HepG2 (cell line): ENCODE measurements around the gene KRTAP12-1. TPM values are rescaled to one million over a fixed set of nuclear protein-coding genes. Genes with fewer than 3 reads are reported as not detected.
A peak's percentile ranks its signal among the peaks of the same experiment; 100 is the strongest.

Experiments used
- ELK4 ChIP-seq: sonication (generic); formaldehyde crosslinking; IDR thresholded peaks from 2 replicates; pipeline ENCODE4 v1.9.0; 2021; ENCODE audit warnings: missing genetic modification reagents, borderline replicate concordance
- ETV6 ChIP-seq: sonication (generic); formaldehyde crosslinking; conservative IDR thresholded peaks from 2 replicates; pipeline ENCODE4 v1.4.0; 2020; ENCODE audit warnings: missing genetic modification reagents
- HHEX ChIP-seq: IDR thresholded peaks from 2 replicates; pipeline ENCODE4 v1.6.1; 2016; ENCODE audit warnings: control low read depth
- HOXA5 ChIP-seq: sonication (generic); formaldehyde crosslinking; IDR thresholded peaks from 2 replicates; pipeline ENCODE4 v1.4.0; 2020; ENCODE audit warnings: missing genetic modification reagents
- KDM5A ChIP-seq: fragments of 200-600 bp; sonication (generic); IDR thresholded peaks from 2 replicates; pipeline ENCODE4 v1.7.0; 2018; ENCODE audit warnings: antibody characterized with exemption, mild to moderate bottlenecking, low read length, borderline replicate concordance
- MAF1 ChIP-seq: sonication (generic); formaldehyde crosslinking; IDR thresholded peaks from 2 replicates; pipeline ENCODE4 v1.5.0; 2020; ENCODE audit warnings: missing genetic modification reagents, borderline replicate concordance
- MEIS1 ChIP-seq: sonication (generic); formaldehyde crosslinking; IDR thresholded peaks from 2 replicates; pipeline ENCODE4 v1.9.0; 2021; ENCODE audit warnings: mild to moderate bottlenecking, missing genetic modification reagents, moderate library complexity, borderline replicate concordance
- NFATC3 ChIP-seq: sonication (generic); formaldehyde crosslinking; IDR thresholded peaks from 2 replicates; pipeline ENCODE4 v1.5.1; 2020; ENCODE audit warnings: mild to moderate bottlenecking, missing genetic modification reagents
- NR2F1 ChIP-seq, 2 experiments: fragments of 450-650 bp in 1 of 2; formaldehyde crosslinking in 1 of 2; IDR thresholded peaks; 2 replicates each; pipeline versions ENCODE4 v1.5.0 to v1.6.1; 2016 to 2020; ENCODE audit warnings: mild to moderate bottlenecking in 1 of 2, missing compliant biosample characterization in 1 of 2, missing genetic modification reagents in 1 of 2, moderate library complexity in 1 of 2
- YEATS4 ChIP-seq: sonication (generic); formaldehyde crosslinking; IDR thresholded peaks from 2 replicates; pipeline ENCODE4 v1.4.0; 2020; ENCODE audit warnings: missing genetic modification reagents, borderline replicate concordance
- ZMYM2 ChIP-seq: sonication (generic); formaldehyde crosslinking; IDR thresholded peaks from 2 replicates; pipeline ENCODE4 v1.8.0; 2022; ENCODE audit warnings: mild to moderate bottlenecking, missing genetic modification reagents
- ZNF230 ChIP-seq: sonication (generic); formaldehyde crosslinking; IDR thresholded peaks from 2 replicates; pipeline ENCODE4 v1.4.0; 2020; ENCODE audit warnings: mild to moderate bottlenecking, missing genetic modification reagents
- ZNF234 ChIP-seq: sonication (generic); formaldehyde crosslinking; conservative IDR thresholded peaks from 2 replicates; pipeline ENCODE4 v1.5.1; 2020; ENCODE audit warnings: mild to moderate bottlenecking, missing genetic modification reagents
- ZNF30 ChIP-seq: sonication (generic); formaldehyde crosslinking; IDR thresholded peaks from 2 replicates; pipeline ENCODE4 v1.5.0; 2020; ENCODE audit warnings: mild to moderate bottlenecking, missing genetic modification reagents
- ZNF335 ChIP-seq: sonication (generic); formaldehyde crosslinking; IDR thresholded peaks from 2 replicates; pipeline ENCODE4 v1.4.0; 2020; ENCODE audit warnings: missing genetic modification reagents
- ZNF597 ChIP-seq: sonication (generic); formaldehyde crosslinking; IDR thresholded peaks from 2 replicates; pipeline ENCODE4 v1.5.0; 2020; ENCODE audit warnings: missing genetic modification reagents
- ZNF749 ChIP-seq: sonication (generic); formaldehyde crosslinking; IDR thresholded peaks from 2 replicates; pipeline ENCODE4 v1.8.0; 2022; ENCODE audit warnings: mild to moderate bottlenecking, missing genetic modification reagents, moderate library complexity, borderline replicate concordance
- ZNF773 ChIP-seq: sonication (generic); formaldehyde crosslinking; IDR thresholded peaks from 2 replicates; pipeline ENCODE4 v1.4.0; 2020; ENCODE audit warnings: missing genetic modification reagents, borderline replicate concordance
- ZNF790 ChIP-seq: sonication (generic); formaldehyde crosslinking; IDR thresholded peaks from 2 replicates; pipeline ENCODE4 v1.8.0; 2022; ENCODE audit warnings: missing genetic modification reagents, mild to moderate bottlenecking, borderline replicate concordance
- polyA plus RNA-seq, 8 experiments: library from polyadenylated mRNA; depleted of rRNA in 3 of 8; stranded (reverse) in 7 of 8; unstranded in 1 of 8; fragments of >200 nt; fragmentation: Illumina TruSeq in 4 of 8; extraction: Trizol in 4 of 8; gene quantifications; 2 replicates each; pipeline versions ENCODE4 v1.2.1 to v1.2.3, GENCODE V29; 2011 to 2016; ENCODE audit warnings: low read depth in 4 of 8, missing spikeins in 1 of 8, mixed read lengths in 1 of 8; ENCODE audit not compliant: insufficient read depth in 1 of 8
- total RNA-seq, 5 experiments: library from RNA; depleted of rRNA; stranded (reverse); fragments of >200 nt; fragmentation: Illumina TruSeq; extraction: Trizol; gene quantifications; 2 replicates each; pipeline ENCODE4 v1.2.3, GENCODE V29; 2016; ENCODE audit warnings: low read depth in 1 of 5
- TF ChIP-seq, protein P1 (sequence below): sonication (generic); formaldehyde crosslinking; IDR thresholded peaks from 2 replicates; pipeline ENCODE4 v1.5.1; 2020; ENCODE audit warnings: missing genetic modification reagents, mild to moderate bottlenecking, borderline replicate concordance
- TF ChIP-seq, protein P2 (sequence below): sonication (generic); formaldehyde crosslinking; conservative IDR thresholded peaks from 2 replicates; pipeline ENCODE4 v1.4.0; 2020; ENCODE audit warnings: mild to moderate bottlenecking, missing genetic modification reagents, moderate library complexity

KRTAP12-1 gene
- total and polyA plus RNA-seq, 2 of the 13 experiments (the other 11 are each of a cell fraction or from before 2014, with no cell fraction given): not detected

DNA sequence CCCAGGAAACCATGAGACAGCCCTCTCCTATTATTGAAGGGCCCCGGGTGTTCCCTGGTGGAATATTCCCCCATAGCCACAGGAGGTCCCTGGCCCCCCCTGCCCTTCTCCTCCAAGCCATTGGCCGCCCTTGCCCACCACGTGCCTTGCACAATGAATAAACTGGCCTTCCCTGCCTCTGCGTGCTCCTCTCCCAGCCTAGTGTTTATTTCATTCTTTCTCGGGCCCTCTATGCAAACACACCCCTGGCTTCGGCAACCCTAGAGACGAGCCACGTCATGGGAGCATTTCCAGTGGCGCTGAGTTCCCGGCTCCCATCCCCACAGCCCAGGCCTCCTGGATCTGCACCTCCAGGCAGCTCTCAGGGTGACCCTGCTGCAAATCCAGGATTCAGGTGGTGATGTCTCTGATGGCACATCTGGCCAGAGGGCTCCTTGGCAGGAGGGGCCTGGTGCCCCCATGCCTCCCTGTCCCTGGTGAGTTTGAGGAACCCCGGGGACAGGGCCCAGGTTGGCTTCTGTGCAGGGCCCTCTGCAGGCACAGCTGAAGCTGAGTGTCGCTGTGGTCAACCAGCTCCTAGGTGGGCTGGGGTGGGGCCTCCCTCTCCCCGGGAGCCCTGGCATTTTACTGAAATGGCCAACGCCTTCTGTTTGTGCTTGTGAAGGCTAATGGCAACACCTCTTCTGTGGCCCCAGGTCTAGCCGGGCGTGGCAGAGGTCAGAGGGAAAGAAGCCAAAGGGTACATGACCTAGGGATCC is 21.2 kb upstream of the KRTAP12-1 start (continued):
- TF ChIP-seq ELK4 (CRISPR knock-in tag): no peak
- no peak for TF ChIP-seq MEIS1 (CRISPR knock-in tag)
- TF ChIP-seq ZNF597 (CRISPR knock-in tag): no peak
- TF ChIP-seq YEATS4 (CRISPR knock-in tag): no peak
- no peak for TF ChIP-seq MAF1 (CRISPR knock-in tag)
- no peak for TF ChIP-seq ZNF30
- no peak for TF ChIP-seq NFATC3 (CRISPR knock-in tag)
- no peak for TF ChIP-seq ZMYM2 (CRISPR knock-in tag)
- TF ChIP-seq, protein P1, sequence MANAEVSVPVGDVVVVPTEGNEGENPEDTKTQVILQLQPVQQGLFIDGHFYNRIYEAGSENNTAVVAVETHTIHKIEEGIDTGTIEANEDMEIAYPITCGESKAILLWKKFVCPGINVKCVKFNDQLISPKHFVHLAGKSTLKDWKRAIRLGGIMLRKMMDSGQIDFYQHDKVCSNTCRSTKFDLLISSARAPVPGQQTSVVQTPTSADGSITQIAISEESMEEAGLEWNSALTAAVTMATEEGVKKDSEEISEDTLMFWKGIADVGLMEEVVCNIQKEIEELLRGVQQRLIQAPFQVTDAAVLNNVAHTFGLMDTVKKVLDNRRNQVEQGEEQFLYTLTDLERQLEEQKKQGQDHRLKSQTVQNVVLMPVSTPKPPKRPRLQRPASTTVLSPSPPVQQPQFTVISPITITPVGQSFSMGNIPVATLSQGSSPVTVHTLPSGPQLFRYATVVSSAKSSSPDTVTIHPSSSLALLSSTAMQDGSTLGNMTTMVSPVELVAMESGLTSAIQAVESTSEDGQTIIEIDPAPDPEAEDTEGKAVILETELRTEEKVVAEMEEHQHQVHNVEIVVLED: no peak
- peak; percentile 64; the same call in 1 of the 2 replicates for TF ChIP-seq ZNF335 (CRISPR knock-in tag)
- TF ChIP-seq KDM5A: no peak
- TF ChIP-seq ZNF230 (CRISPR knock-in tag): peak; percentile 43; the same call in 1 of the 2 replicates
- TF ChIP-seq HHEX: no peak
- TF ChIP-seq ZNF749 (CRISPR knock-in tag): no peak
- TF ChIP-seq ZNF773 (CRISPR knock-in tag): no peak
- TF ChIP-seq, protein P2, sequence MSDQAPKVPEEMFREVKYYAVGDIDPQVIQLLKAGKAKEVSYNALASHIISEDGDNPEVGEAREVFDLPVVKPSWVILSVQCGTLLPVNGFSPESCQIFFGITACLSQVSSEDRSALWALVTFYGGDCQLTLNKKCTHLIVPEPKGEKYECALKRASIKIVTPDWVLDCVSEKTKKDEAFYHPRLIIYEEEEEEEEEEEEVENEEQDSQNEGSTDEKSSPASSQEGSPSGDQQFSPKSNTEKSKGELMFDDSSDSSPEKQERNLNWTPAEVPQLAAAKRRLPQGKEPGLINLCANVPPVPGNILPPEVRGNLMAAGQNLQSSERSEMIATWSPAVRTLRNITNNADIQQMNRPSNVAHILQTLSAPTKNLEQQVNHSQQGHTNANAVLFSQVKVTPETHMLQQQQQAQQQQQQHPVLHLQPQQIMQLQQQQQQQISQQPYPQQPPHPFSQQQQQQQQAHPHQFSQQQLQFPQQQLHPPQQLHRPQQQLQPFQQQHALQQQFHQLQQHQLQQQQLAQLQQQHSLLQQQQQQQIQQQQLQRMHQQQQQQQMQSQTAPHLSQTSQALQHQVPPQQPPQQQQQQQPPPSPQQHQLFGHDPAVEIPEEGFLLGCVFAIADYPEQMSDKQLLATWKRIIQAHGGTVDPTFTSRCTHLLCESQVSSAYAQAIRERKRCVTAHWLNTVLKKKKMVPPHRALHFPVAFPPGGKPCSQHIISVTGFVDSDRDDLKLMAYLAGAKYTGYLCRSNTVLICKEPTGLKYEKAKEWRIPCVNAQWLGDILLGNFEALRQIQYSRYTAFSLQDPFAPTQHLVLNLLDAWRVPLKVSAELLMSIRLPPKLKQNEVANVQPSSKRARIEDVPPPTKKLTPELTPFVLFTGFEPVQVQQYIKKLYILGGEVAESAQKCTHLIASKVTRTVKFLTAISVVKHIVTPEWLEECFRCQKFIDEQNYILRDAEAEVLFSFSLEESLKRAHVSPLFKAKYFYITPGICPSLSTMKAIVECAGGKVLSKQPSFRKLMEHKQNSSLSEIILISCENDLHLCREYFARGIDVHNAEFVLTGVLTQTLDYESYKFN (CRISPR knock-in tag): peak; percentile 51
- TF ChIP-seq HOXA5 (CRISPR knock-in tag): 0 out of 2 replicates have a peak, but pooled peaks have one; percentile 28
- 0 out of 4 replicates have a peak, but pooled peaks of 1 of the 2 experiments have one; percentile 7 for TF ChIP-seq NR2F1 (CRISPR knock-in tag; IDR thresholded peaks at IDR 0.05)
- no peak for TF ChIP-seq ZNF234 (CRISPR knock-in tag)
- TF ChIP-seq ZNF790 (CRISPR knock-in tag): no peak
- TF ChIP-seq ETV6 (CRISPR knock-in tag): no peak
